RPMI7951 (cell line): ENCODE measurements around the gene EXD2. TPM values are rescaled to one million over a fixed set of nuclear protein-coding genes. Genes with fewer than 3 reads are reported as not detected.
"Not testable (repeated sequence)": the region's sequence is repeated elsewhere in the genome, so short reads cannot be mapped to it uniquely, and the experiment has no call there.

Experiments
- DNase-seq: peaks from one replicate; pipeline ENCODE4 v3.0.0-alpha.2; 2012; ENCODE audit warnings: low read depth
- total RNA-seq: library from RNA; depleted of rRNA; stranded (reverse); fragments of >200 nt; shearing (Covaris generic); gene quantifications from 2 replicates; pipeline ENCODE4 v1.2.3, GENCODE V29; 2014

Gene EXD2
- total RNA-seq, 1 experiment from 2014 or later, result 15.6 TPM

GRCh38 chr14:69199786-69200185 is 8.5 kb downstream of the EXD2 start:
- DNase-seq, result no peak

DNA sequence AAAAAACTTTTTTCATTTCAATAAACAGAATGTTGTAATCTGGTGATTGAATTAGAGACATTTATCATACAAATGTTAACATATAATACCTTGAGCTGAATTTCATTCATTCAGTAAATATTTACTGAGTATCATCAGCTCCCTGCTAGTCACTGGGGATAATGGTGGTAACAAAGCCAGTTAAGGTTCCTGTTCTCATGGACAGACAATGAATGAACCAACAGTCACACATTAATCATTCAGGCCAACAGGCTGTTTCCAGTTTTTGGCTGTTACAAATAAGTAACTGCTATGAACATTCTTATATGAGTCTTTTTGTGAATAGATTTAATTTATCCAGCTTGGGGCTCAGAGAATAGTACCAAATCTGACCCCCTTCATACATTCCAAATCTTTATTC is 13.5 kb downstream of the EXD2 start:
- no peak for DNase-seq

- no peak for DNase-seq
Measured at GRCh38 chr14:69207435-69208041, 16.2 kb downstream of the EXD2 start.

DNA sequence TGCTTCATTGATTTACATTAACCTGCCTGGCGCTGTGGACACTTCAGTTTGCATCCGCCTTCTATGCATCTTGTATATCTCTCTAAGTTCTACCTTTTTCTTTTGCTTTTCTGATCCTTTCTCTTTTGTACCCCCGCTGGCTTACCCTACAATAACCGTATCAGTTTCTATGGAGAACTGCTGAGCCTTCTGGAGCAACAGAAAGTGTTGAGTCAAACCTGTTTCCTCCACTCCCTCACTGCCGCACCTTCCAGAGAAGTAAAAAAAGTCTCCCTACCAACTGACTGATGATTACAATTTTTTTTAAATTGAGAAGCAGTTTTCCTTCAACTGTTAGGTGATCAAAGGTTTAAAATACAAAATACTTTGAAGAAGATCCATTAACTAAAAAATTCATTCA is 17.4 kb downstream of the EXD2 start:
- DNase-seq, result no peak

GRCh38 chr14:69214393-69214792 is 23.1 kb downstream of the EXD2 start:
- no peak for DNase-seq

DNA sequence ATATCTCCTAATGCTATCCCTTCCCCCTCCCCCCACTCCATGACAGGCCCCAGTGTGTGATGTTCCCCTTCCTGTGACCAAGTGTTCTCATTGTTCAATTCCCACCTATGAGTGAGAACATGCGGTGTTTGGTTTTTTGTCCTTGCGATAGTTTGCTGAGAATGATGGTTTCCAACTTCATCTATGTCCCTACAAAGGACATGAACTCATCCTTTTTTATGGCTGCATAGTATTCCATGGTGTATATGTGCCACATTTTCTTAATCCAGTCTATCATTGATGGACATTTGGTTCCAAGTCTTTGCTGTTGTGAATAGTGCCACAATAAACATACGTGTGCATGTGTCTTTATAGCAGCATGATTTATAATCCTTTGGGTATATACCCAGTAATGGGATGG is 26.4 kb downstream of the EXD2 start:
- DNase-seq, result not testable (repeated sequence)

- no peak for DNase-seq
Measured at GRCh38 chr14:69224946-69225345, 33.6 kb downstream of the EXD2 start.

GRCh38 chr14:69226178-69226577 is 34.9 kb downstream of the EXD2 start:
- no peak for DNase-seq

- no peak for DNase-seq
Measured at GRCh38 chr14:69226736-69227135, 35.4 kb downstream of the EXD2 start.

- DNase-seq, result no peak
Measured at GRCh38 chr14:69231486-69231885, 40.2 kb downstream of the EXD2 start.

GRCh38 chr14:69232388-69232787 is 41.1 kb downstream of the EXD2 start:
- no peak for DNase-seq

DNA sequence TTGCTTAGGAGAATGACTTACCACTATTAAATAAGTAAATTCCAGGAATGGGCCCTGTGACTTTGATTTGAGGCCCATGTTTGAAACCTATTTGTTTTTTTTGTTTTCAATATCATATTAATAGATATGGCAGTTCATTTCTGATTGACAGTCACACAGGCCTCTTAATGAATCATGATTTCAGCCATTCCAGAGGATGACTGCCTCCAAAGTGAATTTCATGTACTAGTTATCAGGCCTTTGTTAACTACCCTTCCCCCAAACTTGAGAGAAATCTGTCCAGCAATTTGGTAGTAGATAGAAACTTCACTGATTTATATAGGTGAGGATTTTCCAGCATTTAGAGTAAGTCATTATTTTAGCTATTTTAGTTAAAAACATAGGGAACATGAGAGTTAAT is 42.8 kb downstream of the EXD2 start:
- DNase-seq, result no peak

- DNase-seq, result no peak
Measured at GRCh38 chr14:69235708-69236107, 44.4 kb downstream of the EXD2 start.

DNA sequence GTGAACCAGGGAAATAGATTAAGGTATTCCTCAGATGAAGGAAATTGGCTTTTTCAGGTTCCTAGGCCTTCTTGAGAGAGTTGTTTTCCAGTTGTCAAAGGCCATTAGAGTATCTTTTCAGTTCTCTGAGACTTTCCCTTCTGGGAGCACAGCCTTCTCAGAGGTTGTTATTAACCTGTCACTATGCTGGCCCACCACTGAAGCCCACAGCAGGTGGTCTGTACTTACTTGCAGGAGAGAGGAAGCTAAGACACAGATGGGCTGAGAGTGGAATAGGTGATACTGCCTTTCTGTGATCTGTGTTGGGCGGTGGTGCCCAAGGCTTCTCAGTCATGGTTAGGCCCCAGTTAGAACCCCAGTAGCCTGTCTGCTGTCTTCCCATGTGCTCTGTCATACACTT is 45.8 kb downstream of the EXD2 start:
- DNase-seq, result no peak

- DNase-seq, result no peak
Measured at GRCh38 chr14:69237584-69237983, 46.3 kb downstream of the EXD2 start.

DNA sequence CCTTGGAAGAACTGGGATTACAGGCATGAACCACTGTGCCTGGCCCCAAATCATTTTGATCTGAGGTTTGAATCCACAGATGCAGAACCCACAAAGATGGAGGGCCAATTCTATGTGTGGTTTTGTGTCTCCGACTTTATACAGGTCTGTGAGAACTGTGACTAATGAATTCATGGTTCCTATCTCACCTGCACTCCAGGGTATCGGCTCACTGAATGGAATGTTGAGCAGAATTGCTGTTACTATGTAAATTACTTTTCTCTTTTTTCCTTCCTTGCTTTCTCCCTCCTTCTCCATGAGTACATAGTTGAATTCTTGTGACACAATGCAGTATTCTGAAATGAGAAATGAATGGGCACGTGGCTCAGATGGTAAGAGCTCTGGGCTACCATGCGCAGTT is 47.6 kb downstream of the EXD2 start:
- DNase-seq, result no peak

- no peak for DNase-seq
Measured at GRCh38 chr14:69240527-69241173, 49.4 kb downstream of the EXD2 start.

- no peak for DNase-seq
Measured at GRCh38 chr14:69241577-69241976, 50.3 kb downstream of the EXD2 start.

GRCh38 chr14:69242311-69243224 is 51.3 kb downstream of the EXD2 start:
- DNase-seq, result peak; percentile 59

DNA sequence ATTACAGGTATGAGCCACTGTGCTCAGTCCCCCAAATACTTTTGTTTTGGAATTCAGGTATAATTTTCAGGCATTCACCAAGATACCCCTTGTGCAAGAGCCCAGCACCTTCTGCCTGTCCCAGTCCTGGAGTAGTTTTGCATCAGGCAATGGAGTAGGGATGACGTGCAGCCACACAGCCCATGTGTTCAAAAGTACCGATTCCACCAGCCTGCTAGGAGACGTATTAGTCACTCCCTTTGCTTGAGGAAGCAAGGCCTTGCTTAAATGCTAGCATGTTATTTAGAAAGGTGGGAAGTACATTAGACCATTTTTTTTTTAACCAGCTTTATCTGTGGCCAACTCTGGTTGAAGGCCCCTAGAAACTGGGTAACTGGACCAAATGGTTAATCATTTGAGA is 53.6 kb downstream of the EXD2 start:
- DNase-seq, result no peak

- DNase-seq, result no peak
Measured at GRCh38 chr14:69246331-69246730, 55.0 kb downstream of the EXD2 start.

DNA sequence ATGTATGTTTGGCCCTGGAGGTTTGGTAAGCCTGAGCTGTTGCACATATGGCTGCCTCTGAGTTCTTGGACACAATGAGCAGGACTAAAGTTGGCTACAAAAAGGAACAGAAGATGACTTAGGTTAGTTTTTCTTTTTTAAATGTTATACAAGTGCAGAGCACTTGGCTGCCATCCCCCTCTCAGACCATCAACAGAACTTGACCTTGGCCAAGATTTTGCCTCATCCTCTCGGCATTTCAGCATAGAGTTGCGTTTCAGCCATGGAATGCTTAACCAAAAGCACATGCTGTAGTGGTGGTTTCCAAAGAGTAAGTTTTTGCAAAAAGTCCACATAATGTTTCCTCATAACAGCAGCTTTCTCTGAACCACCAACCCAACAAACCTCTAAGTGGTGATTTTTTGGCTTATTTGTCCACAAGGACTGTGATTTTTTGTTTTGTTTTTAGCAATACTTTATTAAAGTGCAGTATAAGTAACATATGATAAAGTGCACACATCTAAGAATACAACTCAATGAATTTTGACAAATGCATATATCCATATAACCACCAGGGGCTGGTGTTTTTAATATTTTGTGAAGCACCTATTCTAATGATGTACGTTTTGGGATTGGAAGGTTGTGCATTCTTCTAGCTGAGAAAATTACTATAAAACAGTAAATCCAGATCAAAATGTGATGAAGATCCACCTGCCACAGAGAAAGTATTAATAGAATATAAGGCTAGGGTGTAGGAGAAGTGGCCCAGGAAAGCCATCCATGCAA is 56.6 kb downstream of the EXD2 start:
- no peak for DNase-seq
